Right lobe of liver (tissue), 6 donors: ENCODE data around the gene MCOLN3. TPM values are rescaled to one million over a fixed set of nuclear protein-coding genes. Genes with fewer than 3 reads are reported as not detected.

Source experiments
- ATAC-seq, 4 donors: fragments of 200-7000 bp; cut with Tn5 transposase; one replicate each; pipeline ENCODE4 v1.9.1; 2020; ENCODE audit warnings: mild to moderate bottlenecking in 4 of 4, moderate library complexity in 4 of 4
- DNase-seq, 3 donors: peaks; one replicate each; pipeline ENCODE4 v3.0.0-alpha.2; 2020
- H3K27ac ChIP-seq, 3 donors: fragments of 200-600 bp; one replicate each; pipeline ENCODE4 v1.8.0; 2022
- H3K27me3 ChIP-seq, 2 donors: fragments of 200-600 bp; one replicate each; pipeline ENCODE4 v1.8.0; 2022
- H3K36me3 ChIP-seq, 4 donors: fragments of 200-600 bp; sonication (generic) in 1 of 4; one replicate each; pipeline versions ENCODE4 v1.5.1 to v1.8.0; 2017 to 2022; ENCODE audit warnings: control low read depth in 1 of 4
- H3K4me1 ChIP-seq, 4 donors: fragments of 200-600 bp; sonication (generic) in 1 of 4; one replicate each; pipeline versions ENCODE4 v1.5.1 to v1.8.0; 2017 to 2022; ENCODE audit warnings: control low read depth in 1 of 4
- H3K4me3 ChIP-seq, 3 donors: fragments of 200-600 bp; one replicate each; pipeline ENCODE4 v1.8.0; 2022
- H3K9me3 ChIP-seq, 4 donors: fragments of 200-600 bp; sonication (generic) in 1 of 4; one replicate each; pipeline versions ENCODE4 v1.5.1 to v1.8.0; 2017 to 2022; ENCODE audit warnings: control low read depth in 1 of 4
- CTCF ChIP-seq, 4 donors: fragments of 200-600 bp in 3 of 4; fragments of 450-650 bp in 1 of 4; IDR thresholded peaks; one replicate each; pipeline versions ENCODE4 v1.5.1 to v1.8.0; 2016 to 2022; ENCODE audit warnings: antibody characterized with exemption in 4 of 4, mild to moderate bottlenecking in 2 of 4
- POLR2A ChIP-seq: fragments of 450-650 bp; IDR thresholded peaks from one replicate; pipeline ENCODE4 v1.6.1; 2017; ENCODE audit warnings: antibody characterized with exemption, mild to moderate bottlenecking
- WGBS: methylation state at CpG from one replicate; pipeline ENCODE4 v1.1.6; 2018; ENCODE audit warnings: low coverage, low lambda C conversion rate; ENCODE audit not compliant: insufficient coverage; ENCODE audit errors: missing lambda C conversion rate; 5-methylcytosine and 5-hydroxymethylcytosine counted together
- intact Hi-C, 2 donors: fragments of 100-400 bp; cut with DNase I; formaldehyde crosslinking; loops; one replicate each; pipeline versions ENCODE4 v1.11.2 to v1.14.1; 2022
- total RNA-seq, 6 experiments: library from RNA; depleted of rRNA in 2 of 6; stranded (reverse); fragments of >200 nt in 2 of 6; fragmentation: NEBNext Ultra II Directional in 3 of 6; extraction: Animal tissue kit (Norgen Biotek cat#: 25700) in 3 of 6; gene quantifications; one replicate each; pipeline versions ENCODE4 v1.1.0 to v1.2.4, GENCODE V29; 2016 to 2023
- donor health status: DM: no; HTN: yes; CAD: no.
- donor health status: DM: no; HTN: no; CAD: no.
- donor health status: DM: no; HTN: no; CAD: no.
- donor health status: DM: no; HTN: yes; CAD: no.
- donor health status: DM: no; HTN: yes; CAD: no.

Gene MCOLN3
- total RNA-seq, 6 experiments from 2014 or later = 0.09 to 0.26 (median 0.15) TPM

GRCh38 chr1:85089203-85089602, 40.9 kb upstream of the MCOLN3 start:
- ATAC-seq = no peak
- DNase-seq = no peak
- intact Hi-C loops = no loop called here
- H3K36me3 ChIP-seq = no peaks in the 10 kb centered on the region
- H3K27me3 ChIP-seq = no peaks in the 10 kb centered on the region
- no peak overlapping the region for H3K4me3 ChIP-seq
- H3K4me1 ChIP-seq = no peaks in the 10 kb centered on the region
- H3K27ac ChIP-seq = no peak overlapping the region
- no peaks in the 10 kb centered on the region for H3K9me3 ChIP-seq
- no peak for TF ChIP-seq POLR2A
- no peak for TF ChIP-seq CTCF (IDR thresholded peaks at IDR 0.05)

GRCh38 chr1:85088408-85088784, 40.1 kb upstream of the MCOLN3 start:
- TF ChIP-seq POLR2A = no peak
- no peak for TF ChIP-seq CTCF (IDR thresholded peaks at IDR 0.05)
- H3K36me3 ChIP-seq = no peaks in the 10 kb centered on the region
- H3K27me3 ChIP-seq = no peaks in the 10 kb centered on the region
- no peak overlapping the region for H3K4me3 ChIP-seq
- 49% methylated on average over 2 of the region's 2 CpGs for WGBS
- H3K9me3 ChIP-seq = no peaks in the 10 kb centered on the region
- no peak for DNase-seq
- no peak for ATAC-seq
- intact Hi-C loops = no loop called here
- H3K27ac ChIP-seq = no peak overlapping the region
- H3K4me1 ChIP-seq = no peaks in the 10 kb centered on the region

- DNase-seq (no peak), ATAC-seq (no peak)
- no peak overlapping the region for H3K4me3 ChIP-seq
- WGBS = 91% methylated on average over 1 of the region's 1 CpG
- no peaks in the 10 kb centered on the region for H3K27me3 ChIP-seq
- H3K27ac ChIP-seq = no peak overlapping the region
- intact Hi-C loops = no loop called here
- no peaks in the 10 kb centered on the region for H3K4me1 ChIP-seq
- no peak for TF ChIP-seq CTCF (IDR thresholded peaks at IDR 0.05)
- TF ChIP-seq POLR2A = no peak
- no peaks in the 10 kb centered on the region for H3K36me3 ChIP-seq
- no peaks in the 10 kb centered on the region for H3K9me3 ChIP-seq
Measured at GRCh38 chr1:85087659-85088407, 39.5 kb upstream of the MCOLN3 start.

GRCh38 chr1:85085417-85085816, 37.1 kb upstream of the MCOLN3 start:
- no peak for DNase-seq
- WGBS = 89% methylated on average over 1 of the region's 1 CpG
- TF ChIP-seq CTCF (IDR thresholded peaks at IDR 0.05) (no peak), POLR2A (no peak)

GRCh38 chr1:85078903-85079302, 30.6 kb upstream of the MCOLN3 start:
- ATAC-seq = no peak
- no peaks in the 10 kb centered on the region for H3K4me1 ChIP-seq
- no peaks in the 10 kb centered on the region for H3K27me3 ChIP-seq
- intact Hi-C loops = no loop called here
- 50% methylated on average over 3 of the region's 3 CpGs for WGBS
- DNase-seq = no peak
- no peaks in the 10 kb centered on the region for H3K36me3 ChIP-seq
- H3K9me3 ChIP-seq = no peaks in the 10 kb centered on the region
- no peak overlapping the region for H3K27ac ChIP-seq
- H3K4me3 ChIP-seq = no peak overlapping the region
- TF ChIP-seq POLR2A = no peak
- no peak for TF ChIP-seq CTCF (IDR thresholded peaks at IDR 0.05)

More at GRCh38 chr1:85085417-85085816, 37.1 kb upstream of the MCOLN3 start:
- intact Hi-C loops = no loop called here
- ATAC-seq = no peak
- H3K27ac ChIP-seq = no peak overlapping the region
- no peaks in the 10 kb centered on the region for H3K4me1 ChIP-seq
- no peaks in the 10 kb centered on the region for H3K27me3 ChIP-seq
- no peak overlapping the region for H3K4me3 ChIP-seq
- H3K36me3 ChIP-seq = no peaks in the 10 kb centered on the region
- no peaks in the 10 kb centered on the region for H3K9me3 ChIP-seq
